DND-41 (cell line): ENCODE measurements around the gene NOL9.

Experiments
- CTCF ChIP-seq: IDR thresholded peaks from 2 replicates; pipeline ENCODE4 v1.5.1; 2012; ENCODE audit warnings: borderline replicate concordance, low read length, moderate library complexity, mild to moderate bottlenecking; ENCODE audit not compliant: poor library complexity, severe bottlenecking; ENCODE audit errors: extremely low read depth
- EZH2 ChIP-seq: IDR thresholded peaks from 3 replicates; pipeline ENCODE4 v1.6.1; 2012; ENCODE audit warnings: borderline replicate concordance, low read depth, mild to moderate bottlenecking, moderate library complexity, low read length, inconsistent platforms; ENCODE audit not compliant: severe bottlenecking

- TF ChIP-seq CTCF (no peak), EZH2 (no peak)
Observed at GRCh38 chr1:6476483-6476882, 77.8 kb downstream of the NOL9 start.
